ENCODE results near the gene TSTD2.
"Not testable (repeated sequence)": the region's sequence is repeated elsewhere in the genome, so short reads cannot be mapped to it uniquely, and the experiment has no call there.

Gene TSTD2

DNA sequence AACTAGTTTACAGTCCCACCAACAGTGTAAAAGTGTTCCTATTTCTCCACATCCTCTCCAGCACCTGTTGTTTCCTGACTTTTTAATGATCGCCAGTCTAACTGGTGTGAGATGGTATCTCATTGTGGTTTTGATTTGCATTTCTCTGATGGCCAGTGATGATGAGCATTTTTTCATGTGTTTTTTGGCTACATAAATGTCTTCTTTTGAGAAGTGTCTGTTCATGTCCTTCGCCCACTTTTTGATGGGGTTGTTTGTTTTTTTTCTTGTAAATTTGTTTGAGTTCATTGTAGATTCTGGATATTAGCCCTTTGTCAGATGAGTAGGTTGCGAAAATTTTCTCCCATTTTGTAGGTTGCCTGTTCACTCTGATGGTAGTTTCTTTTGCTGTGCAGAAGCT lies 51.6 kb downstream of the TSTD2 start:
- DNase-seq: not testable (repeated sequence)

GRCh38 chr9:97579914-97580313 lies 53.3 kb downstream of the TSTD2 start:
- no peak for DNase-seq

DNA sequence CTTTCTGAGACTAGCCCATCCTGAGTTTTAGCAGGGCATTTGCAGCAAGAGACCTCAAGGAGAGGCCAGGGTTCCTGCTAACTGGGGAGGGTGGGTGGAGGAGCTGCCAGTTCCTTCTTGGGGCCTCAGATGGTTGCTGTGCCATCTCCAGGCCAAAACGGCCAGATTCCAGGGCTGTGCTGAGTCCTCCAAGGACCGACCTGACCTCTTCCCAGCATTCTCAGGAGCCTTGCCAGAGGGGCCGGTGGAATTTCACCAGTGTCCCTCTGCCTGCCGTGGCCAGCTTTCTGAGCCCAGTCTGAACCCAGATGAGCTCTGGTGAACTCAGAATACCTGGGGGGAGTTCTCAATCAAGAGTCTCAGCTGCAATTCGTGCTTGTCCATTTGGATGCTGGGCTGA lies 54.3 kb downstream of the TSTD2 start:
- DNase-seq: no peak

DNA sequence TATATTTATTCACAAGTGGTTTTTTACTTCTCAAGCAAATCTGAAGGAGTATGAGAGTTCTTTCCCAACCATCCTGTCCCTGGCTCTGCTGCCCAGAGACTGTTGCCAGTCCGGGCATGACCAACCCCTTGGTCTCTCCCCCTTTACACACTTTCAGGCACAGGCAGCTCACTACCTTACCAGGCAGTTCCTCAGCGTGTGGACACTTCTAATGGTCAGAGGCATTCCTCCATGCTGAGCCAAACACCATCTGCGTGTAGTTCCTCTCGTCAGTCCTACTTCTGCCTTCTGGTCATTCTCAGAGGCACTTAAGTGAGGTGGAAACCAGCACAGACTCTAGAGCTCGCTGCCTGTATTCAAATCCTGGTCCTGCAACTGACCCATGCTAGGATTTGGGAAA lies 56.1 kb downstream of the TSTD2 start:
- DNase-seq: no peak

- no peak for DNase-seq
Measured at GRCh38 chr9:97575673-97576200, 57.4 kb downstream of the TSTD2 start.

DNA sequence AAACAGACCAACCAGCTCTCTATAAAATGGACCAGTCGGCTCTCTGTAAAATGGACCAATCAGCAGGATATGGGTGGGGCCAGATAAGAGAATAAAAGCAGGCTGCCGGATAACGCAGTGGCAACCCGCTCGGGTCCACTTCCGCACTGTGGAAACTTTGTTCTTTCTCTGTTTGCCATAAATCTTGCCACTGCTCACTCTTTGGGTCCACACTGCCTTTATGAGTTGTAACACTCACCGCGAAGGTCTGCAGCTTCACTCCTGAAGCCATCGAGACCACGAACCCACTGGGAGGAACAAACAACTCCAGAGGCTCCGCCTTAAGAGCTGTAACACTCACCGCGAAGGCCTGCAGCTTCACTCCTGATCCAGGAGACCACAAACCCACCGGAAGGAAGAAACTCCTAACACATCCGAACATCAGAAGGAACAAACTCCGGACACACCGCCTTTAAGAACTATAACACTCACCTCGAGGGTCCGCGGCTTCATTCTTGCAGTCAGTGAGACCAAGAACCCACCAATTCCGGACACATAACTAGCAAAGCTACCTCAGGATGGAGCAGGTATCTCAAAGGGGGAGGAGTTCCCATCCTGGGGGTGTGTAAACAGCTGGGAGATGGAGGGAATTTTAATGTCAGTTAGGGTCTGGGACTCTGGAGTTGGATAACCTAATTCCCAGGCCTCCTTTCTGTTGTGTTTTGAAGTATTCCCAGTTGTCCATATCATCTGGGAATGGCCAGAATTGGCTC lies 58.1 kb downstream of the TSTD2 start:
- peak; percentile 52 for DNase-seq

- DNase-seq: not testable (repeated sequence)
Measured at GRCh38 chr9:97574101-97574571, 59.0 kb downstream of the TSTD2 start.

- no peak for DNase-seq
Measured at GRCh38 chr9:97573482-97574073, 59.6 kb downstream of the TSTD2 start.

- no peak for DNase-seq
Measured at GRCh38 chr9:97572892-97573365, 60.2 kb downstream of the TSTD2 start.

DNA sequence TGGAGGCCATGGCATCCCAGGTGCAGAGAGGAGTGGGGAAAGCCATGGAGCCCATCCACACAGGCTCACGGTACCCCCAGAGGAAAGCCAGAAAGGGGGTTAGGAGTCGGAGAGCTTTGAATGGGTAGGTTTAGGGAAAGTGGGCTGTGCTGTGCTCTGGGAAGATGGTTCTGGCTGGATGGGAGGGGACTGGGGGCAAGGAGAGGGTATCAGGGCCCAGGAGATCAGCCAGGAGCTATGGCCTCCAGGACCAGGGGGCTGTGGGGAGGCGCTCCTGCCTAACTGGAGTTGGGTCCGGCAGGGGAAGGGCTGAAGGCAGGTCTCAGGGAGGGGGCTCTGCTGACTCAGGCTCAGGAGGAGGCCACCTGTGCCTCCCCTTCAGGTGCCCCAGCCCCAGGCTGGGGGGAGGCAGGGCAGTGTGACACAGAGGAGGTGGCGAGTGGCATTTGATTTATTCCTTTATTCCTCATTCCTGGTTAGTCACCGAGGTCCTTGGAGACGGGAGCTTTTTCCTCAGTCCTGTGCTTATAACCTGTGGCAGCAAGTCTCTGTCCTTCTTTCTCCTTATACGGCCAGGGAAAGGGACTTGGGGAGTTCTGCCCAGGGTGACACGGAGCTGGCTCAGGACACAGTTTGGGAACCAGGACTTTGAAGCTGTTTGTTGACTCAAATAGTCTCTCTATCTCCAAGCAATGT lies 60.8 kb downstream of the TSTD2 start:
- DNase-seq: no peak

DNA sequence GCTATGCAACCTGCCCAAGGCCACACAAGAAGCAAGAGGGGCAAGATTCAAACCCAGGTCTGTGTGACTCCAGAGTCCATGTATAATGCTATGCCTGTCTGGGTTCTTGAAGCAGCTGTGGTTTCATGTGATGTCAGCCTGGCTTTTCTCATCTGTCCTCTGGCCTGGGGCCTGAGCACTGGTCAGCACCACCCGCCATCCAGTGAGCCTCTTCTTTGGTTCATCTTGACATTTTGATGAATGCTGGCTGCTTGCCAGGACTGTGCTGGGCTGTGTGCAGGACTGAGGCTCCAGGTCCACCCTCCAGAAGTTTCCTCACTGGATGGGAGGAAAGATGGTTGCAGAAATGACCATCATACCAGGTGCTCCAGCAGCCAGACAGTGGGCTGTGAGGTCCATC lies 61.5 kb downstream of the TSTD2 start:
- no peak for DNase-seq

DNA sequence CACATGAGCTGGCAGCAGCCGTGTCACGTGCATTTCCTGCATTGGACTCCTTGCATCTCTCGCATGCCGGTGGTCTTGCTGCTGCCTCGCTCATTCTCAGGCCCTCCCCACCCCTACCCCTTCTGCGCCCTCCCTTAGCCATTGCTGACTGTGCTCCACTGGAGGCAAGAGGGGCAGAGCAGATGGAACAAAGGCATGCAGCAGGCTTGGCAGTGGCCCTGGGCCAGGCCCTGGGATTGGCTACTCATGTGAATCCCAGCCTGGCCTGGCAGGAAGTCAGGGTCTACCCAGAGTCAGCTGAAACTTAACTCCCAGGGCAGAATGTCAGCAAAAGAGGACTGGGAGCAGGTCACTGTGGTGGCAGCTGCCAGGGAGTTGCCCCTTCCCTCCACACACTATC lies 62.3 kb downstream of the TSTD2 start:
- DNase-seq: no peak

DNA sequence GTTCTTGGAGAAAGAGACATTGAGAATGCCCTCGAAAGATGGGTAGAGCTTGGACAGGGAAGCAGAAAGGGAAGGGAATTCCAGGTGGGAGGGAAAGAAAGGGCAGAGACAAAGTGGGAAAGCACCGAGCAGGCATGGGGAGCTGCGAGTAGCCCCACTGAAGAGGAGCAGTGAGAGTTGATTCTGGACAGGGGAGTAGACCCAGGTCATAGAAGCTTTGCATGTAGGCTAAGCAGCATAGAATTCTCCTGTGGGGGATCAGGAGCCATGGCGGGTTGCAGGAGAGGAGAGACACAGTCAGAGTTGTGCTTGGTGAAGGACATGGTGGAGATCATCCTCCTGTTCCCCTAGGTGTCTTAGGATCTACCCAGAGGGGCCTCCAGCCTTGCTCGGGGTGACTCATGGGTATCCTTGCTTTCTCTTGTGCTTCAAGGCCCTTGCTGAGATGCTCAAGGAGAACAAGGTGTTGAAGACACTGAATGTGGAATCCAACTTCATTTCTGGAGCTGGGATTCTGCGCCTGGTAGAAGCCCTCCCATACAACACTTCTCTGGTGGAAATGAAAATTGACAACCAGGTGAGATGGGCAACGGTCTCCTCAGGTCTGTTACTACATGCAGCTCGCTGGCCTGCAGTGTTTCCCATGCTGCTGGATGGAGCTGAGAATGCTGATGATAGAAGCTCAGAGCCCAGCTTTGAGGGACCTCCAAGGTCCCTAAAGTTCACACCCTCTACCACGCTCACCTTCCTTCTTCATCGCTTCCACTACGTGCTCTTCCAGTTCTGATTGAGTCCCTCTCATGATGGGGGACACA lies 64.5 kb downstream of the TSTD2 start:
- no peak for DNase-seq

GRCh38 chr9:97567894-97568202 lies 65.3 kb downstream of the TSTD2 start:
- DNase-seq: no peak

GRCh38 chr9:97567182-97567893 lies 65.8 kb downstream of the TSTD2 start:
- no peak for DNase-seq

DNA sequence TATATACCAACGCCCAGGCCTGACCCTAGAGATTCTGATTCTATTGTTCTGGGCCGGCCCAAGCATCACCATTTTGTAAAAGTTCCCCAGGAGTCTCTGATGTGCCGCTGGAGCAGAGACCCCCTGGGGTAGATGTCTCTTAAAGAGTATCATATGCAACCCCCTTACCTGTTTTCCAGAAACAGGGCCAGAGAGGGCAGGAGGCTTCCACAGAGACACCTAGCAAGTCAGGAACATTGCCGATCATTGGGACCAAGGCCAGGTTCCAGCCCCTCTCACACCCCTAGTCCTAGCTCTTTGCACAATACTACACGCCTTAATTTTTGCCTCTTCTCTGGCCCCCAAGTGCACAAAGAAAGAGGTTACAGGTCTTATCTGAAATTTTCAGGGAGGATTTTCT lies 67.9 kb downstream of the TSTD2 start:
- DNase-seq: no peak

DNA sequence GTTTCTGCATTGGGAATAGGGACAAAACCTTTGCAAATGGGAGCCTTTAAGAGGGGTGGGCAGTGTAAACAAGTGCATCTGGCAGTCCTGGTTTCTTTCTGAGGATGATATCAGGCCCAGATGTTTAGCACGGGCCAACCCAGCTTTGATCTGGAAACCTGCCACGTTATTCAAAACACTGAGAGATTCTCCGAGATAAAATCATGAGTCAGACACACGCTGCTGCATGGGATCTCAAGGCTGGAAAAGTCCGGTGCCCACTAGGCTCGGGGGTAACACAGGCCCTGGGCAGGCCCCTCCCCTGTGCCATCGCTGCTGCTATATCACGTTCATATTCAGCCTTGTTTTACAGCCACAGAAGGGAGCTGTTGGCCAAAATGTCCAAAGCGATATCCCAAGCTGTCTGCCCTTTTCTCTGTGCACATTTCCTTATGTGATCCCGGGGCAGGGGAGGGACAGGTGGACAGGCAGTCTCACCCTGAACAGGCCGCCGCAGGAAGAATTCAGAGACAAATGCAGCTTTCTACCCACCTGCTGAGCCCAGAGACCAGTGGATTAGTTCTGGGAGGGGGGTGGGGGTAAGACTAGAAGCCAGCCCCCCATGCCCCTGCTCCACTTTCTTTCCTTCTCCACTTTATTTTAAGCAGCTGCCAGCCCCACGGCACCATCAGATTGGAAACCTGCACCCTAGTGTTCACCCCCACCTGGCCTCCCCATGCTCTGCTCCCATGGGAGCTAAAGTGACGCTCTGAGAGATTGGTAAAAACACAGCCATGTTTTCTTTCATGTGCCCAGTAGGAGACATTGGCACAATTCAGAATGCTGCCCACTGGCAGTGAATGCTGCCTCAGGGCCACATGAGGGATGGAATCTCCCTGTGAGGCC lies 68.6 kb downstream of the TSTD2 start:
- no peak for DNase-seq

- DNase-seq: no peak
Measured at GRCh38 chr9:97563458-97564135, 69.6 kb downstream of the TSTD2 start.

DNA sequence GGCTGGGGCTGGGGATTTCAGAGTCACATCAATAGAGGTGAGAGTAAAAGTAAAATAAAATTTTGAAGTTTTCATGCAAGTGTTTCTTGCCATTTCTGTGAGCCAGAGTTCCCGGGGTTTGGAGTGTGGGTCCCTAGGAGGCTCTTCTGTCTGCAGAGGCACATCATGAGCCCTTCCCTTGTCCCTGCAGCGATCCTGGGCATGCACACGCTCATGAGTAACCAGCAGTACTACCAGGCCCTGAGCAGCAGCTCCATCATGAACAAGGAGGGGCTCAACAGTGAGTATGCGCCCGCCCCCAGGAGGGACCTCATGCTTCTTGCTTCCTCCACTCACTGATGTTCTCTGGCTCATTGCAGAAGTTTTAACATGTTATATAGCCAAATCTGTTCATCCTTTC lies 70.6 kb downstream of the TSTD2 start:
- no peak for DNase-seq

DNA sequence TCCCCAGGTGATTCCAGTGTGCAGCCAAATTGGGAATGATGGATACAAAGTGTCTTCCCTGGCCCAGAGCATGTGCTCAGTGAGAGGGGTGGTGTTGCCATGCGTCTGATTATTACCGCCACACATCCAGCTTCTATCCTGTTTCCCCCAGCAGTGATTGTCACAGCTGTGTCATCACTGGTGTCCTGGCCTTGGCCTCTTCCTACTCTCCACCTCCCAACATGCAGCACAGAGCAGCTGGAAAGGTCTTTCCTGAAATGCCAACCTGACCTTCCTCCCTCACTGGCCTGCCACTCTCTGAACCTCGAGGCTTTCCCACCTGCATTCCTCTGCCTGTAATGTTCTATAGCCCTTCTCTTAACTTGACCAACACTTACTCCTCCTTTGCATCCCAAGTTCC lies 71.7 kb downstream of the TSTD2 start:
- DNase-seq: no peak

DNA sequence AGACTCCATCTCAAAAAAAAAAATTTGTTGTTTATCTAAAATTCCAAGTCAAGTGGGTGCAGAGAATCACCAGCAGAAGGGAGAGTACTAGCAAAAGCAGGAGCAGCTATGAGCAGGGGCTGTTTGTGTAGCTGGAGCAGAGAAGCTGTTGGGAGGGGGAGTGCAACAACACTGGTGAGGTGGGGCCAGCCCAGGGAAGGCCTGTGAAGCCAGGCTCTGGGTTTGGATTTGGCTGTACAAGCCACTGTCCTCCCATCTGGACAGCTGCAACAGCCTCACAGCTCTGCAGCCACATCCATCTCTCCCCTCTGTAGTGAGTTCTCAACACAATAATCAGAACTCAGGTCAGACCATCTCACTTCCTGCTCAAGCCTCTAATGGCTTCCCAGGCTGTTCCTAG lies 72.3 kb downstream of the TSTD2 start:
- DNase-seq: no peak
